ENCODE results near the gene NRG3.

Gene NRG3

DNA sequence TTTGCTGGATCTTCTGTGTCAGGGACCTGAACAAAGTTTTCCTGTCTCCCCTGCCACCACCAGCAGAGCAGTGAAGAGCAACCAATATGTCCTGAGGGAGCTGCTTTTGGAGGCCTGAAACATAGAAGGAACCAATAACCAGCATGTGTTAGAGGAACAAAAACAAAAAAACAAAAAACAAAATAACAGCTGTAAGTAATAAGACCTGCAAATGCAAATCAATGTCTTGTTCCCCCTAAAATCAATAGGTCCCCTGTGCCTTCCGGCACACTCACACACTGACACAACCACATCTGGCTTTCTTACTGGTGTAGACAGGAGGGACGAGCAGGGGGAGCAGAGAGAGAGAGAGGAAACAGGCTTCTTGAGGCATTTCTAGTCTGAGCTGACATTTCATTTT is 94.1 kb downstream of the NRG3 start:
- DNase-seq (ENCODE audit: low spot score): no peak

DNA sequence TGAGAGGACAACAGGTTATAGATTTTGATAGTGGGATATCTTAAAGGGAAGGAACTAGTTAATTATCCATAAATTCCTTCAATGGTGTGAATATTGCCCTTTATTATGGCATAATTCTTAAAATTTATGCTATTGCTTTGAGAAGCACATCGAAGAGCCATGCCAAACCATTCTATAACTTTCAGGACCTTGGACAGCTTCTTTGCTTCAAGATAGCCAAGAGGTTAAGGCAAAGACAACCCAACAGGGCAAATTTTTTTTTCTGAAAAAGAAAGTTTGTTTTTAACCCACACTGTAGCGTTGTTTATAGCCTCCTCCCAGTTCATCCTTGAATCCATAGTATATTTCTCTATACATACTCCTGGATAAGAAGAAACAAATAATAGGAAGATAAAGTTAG is 103.2 kb downstream of the NRG3 start:
- no peak for TF ChIP-seq CTCF (IDR thresholded peaks at IDR 0.05)
- DNase-seq (ENCODE audit: low spot score): no peak
- H3K4me3 ChIP-seq: no peak overlapping the region
- no peak overlapping the region for H3K27ac ChIP-seq

More for the DNA sequence above, 94.1 kb downstream of the NRG3 start:
- H3K27ac ChIP-seq: no peak overlapping the region
- H3K4me3 ChIP-seq: no peak overlapping the region
- TF ChIP-seq CTCF (IDR thresholded peaks at IDR 0.05): no peak

- Histone ChIP-seq H3K27ac (no peak overlapping the region), H3K4me3 (no peak overlapping the region)
- TF ChIP-seq CTCF (IDR thresholded peaks at IDR 0.05): no peak
- DNase-seq (ENCODE audit: low spot score): no peak
Measured at GRCh38 chr10:81981724-81982123, 106.7 kb downstream of the NRG3 start.

GRCh38 chr10:81984428-81984827 is 109.4 kb downstream of the NRG3 start:
- TF ChIP-seq CTCF (IDR thresholded peaks at IDR 0.05): no peak
- no peak overlapping the region for H3K27ac ChIP-seq
- no peak for DNase-seq (ENCODE audit: low spot score)
- no peak overlapping the region for H3K4me3 ChIP-seq

DNA sequence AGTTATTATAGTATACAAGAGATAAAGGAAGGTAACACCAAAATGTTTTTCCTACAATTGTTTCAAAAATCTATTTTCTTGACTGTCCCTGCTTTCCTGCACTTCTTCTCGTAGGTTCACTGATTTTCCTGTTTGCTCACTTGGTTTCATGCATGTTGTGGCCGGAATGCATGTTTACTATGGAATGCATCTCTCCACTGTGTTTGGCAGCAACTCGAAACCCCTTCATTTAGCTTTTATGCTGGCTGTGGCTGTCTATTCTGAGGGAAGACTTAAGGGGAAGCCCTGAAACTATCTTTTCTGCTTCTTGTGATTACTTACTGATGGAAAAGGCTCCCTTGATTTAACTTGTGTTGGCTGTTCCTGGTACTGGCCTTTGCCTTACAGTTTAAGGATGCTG is 120.3 kb downstream of the NRG3 start:
- Histone ChIP-seq H3K4me3 (no peak overlapping the region), H3K27ac (no peak overlapping the region)
- TF ChIP-seq CTCF (IDR thresholded peaks at IDR 0.05): no peak
- no peak for DNase-seq (ENCODE audit: low spot score)

DNA sequence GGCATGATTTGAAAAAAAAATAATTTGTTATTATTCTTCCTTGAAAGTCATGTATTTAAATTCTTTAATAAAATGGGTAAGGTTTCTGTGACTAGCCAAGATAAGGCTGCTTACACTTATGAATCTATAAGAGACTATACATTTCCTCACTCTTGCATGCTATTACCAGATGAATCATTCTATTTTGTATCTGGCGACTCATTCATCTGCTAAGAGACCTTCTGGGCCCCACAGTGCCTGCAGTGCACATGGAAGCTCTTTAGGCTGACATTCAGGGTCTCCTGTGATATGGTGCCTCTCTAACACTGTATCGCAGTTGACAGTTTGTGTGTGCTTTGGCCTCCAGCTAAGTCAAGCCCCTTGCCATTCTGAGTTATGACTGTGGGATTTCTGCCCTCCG is 121.9 kb downstream of the NRG3 start:
- Histone ChIP-seq H3K27ac (no peak overlapping the region), H3K4me3 (no peak overlapping the region)
- no peak for DNase-seq (ENCODE audit: low spot score)
- no peak for TF ChIP-seq CTCF (IDR thresholded peaks at IDR 0.05)

- DNase-seq (ENCODE audit: low spot score): no peak
- Histone ChIP-seq H3K4me3 (no peak overlapping the region), H3K27ac (no peak overlapping the region)
- no peak for TF ChIP-seq CTCF (IDR thresholded peaks at IDR 0.05)
Measured at GRCh38 chr10:82020999-82021398, 146.0 kb downstream of the NRG3 start.
